AG09309 (cell line): ENCODE data around the gene RPS6KA2.
A peak's percentile ranks its signal among the peaks of the same experiment; 100 is the strongest.
"Not testable (repeated sequence)": the region's sequence is repeated elsewhere in the genome, so short reads cannot be mapped to it uniquely, and the experiment has no call there.

Experiments
- DNase-seq: peaks from one replicate; pipeline ENCODE4 v3.0.0-alpha.2; 2010; ENCODE audit warnings: low read depth
- H3K4me3 ChIP-seq: 2 replicates; pipeline ENCODE4 v1.5.1; 2011; ENCODE audit warnings: mild to moderate bottlenecking, low read depth, low read length, moderate library complexity; ENCODE audit not compliant: control insufficient read depth
- CTCF ChIP-seq: IDR thresholded peaks from 2 replicates; pipeline ENCODE4 v1.5.1; 2011; ENCODE audit warnings: mild to moderate bottlenecking, low read depth, low read length, inconsistent platforms; ENCODE audit not compliant: insufficient read depth, control insufficient read depth; ENCODE audit errors: missing control alignments

The RPS6KA2 gene

GRCh38 chr6:166586424-166587156 is 40.5 kb downstream of the RPS6KA2 start, which contains the start of gene RAMACL:
RAMACL (minus strand) TSS chr6:166586678; CDS start chr6:166586477, 201 bp downstream.
- TF ChIP-seq CTCF: no peak
- no peak within 1 kb of the TSS for H3K4me3 ChIP-seq
- DNase-seq: no peak

DNA sequence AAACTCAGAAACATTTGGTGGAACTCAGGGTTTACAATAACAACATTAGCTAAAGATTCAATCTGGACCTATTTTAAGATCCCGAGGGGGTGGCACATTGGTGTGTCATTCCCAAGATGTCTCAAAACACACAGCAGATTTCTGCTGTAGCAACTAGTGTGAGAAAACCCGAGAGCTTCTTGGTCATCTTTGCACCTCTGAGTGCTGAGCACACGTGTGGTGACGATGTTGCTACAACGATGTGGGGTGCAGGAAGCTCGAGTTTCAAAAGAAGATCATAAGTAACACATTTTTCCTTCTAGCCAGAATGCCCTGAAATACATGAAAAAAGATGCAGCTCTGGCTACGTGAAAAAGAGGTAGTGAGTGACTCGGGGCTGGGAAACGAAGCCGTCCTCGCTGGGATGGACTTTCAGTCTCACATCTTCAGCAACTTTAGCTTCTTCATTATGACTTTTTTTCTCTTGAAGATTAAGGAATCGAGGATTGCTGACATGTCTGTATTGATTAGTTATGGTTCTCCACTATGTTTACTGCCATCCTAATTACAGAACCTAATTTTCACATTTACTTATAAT is 42.1 kb downstream of the RPS6KA2 start:
- no peak for DNase-seq
- no peak for TF ChIP-seq CTCF
- H3K4me3 ChIP-seq: no peak overlapping the region

DNA sequence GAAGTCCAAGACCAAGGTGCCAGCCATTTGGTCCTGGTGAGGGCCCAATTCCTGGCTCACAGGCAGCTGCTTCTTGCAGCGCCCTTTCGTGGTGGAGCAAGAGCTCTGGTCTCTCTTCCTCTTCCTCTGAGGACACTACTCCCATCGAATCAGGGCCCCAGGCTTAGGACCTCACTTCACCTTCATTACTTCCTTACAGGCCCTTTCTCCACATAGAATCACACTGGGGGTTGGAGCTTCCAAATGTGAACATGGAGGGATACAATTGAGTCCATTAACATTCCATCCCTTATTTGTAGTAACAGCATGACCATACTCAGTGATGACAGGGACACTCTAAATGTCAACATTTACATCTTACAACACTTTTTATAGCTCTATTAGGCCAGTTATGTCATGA is 42.9 kb downstream of the RPS6KA2 start:
- TF ChIP-seq CTCF: no peak
- no peak for DNase-seq

GRCh38 chr6:166583230-166583965 is 43.7 kb downstream of the RPS6KA2 start:
- TF ChIP-seq CTCF: no peak
- no peak for DNase-seq
- no peak overlapping the region for H3K4me3 ChIP-seq

More for the DNA sequence above, 42.9 kb downstream of the RPS6KA2 start:
- H3K4me3 ChIP-seq: no peak overlapping the region

DNA sequence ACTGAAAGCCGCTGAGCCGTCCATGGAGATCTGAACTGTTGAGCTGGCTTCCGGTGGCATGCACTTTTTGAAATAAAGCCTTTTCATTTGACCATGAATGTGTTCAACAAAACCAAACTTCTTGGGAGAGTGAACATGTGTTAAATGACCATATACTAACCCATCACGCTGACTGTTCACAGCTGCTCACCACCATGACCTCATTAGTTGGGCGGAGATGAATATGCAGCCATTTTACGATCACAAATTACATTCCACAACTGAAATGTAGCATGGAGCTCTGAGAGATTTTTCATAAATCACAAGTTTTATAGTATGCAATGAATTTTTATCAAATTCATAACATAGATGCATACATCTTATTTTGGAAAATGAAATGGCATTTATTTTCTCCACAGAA is 44.8 kb downstream of the RPS6KA2 start:
- TF ChIP-seq CTCF: no peak
- no peak overlapping the region for H3K4me3 ChIP-seq
- peak; percentile 66 for DNase-seq

DNA sequence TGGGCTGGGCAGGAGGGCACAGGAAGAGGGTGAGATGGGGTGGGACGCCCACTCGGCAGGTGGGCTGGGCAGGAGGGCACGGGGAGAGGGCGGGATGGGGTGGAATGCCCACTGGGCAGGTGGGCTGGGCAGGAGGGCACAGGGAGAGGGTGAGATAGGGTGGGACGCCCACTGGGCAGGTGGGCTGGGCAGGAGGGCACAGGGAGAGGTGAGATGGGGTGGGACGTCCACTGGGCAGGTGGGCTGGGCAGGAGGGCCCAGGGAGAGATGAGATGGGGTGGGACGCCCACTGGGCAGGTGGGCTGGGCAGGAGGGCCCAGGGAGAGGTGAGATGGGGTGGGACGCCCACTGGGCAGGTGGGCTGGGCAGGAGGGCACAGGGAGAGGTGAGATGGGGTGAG is 45.2 kb downstream of the RPS6KA2 start:
- DNase-seq, H3K4me3 ChIP-seq: not testable (repeated sequence)

GRCh38 chr6:166581091-166581511 is 46.0 kb downstream of the RPS6KA2 start:
- no peak overlapping the region for H3K4me3 ChIP-seq
- no peak for TF ChIP-seq CTCF
- DNase-seq: no peak
